GM19324 (cell line): ENCODE measurements around the gene BMF.
"Not testable (repeated sequence)": the region's sequence is repeated elsewhere in the genome, so short reads cannot be mapped to it uniquely, and the experiment has no call there.

ENCODE experiments used
- ATAC-seq: cut with Tn5 transposase; IDR thresholded peaks from one replicate; pipeline ENCODE4 v1.9.1; 2021; ENCODE audit warnings: mild to moderate bottlenecking, moderate library complexity; ENCODE audit not compliant: unreplicated experiment, low FRiP score

BMF gene, protein sequence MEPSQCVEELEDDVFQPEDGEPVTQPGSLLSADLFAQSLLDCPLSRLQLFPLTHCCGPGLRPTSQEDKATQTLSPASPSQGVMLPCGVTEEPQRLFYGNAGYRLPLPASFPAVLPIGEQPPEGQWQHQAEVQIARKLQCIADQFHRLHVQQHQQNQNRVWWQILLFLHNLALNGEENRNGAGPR

DNA sequence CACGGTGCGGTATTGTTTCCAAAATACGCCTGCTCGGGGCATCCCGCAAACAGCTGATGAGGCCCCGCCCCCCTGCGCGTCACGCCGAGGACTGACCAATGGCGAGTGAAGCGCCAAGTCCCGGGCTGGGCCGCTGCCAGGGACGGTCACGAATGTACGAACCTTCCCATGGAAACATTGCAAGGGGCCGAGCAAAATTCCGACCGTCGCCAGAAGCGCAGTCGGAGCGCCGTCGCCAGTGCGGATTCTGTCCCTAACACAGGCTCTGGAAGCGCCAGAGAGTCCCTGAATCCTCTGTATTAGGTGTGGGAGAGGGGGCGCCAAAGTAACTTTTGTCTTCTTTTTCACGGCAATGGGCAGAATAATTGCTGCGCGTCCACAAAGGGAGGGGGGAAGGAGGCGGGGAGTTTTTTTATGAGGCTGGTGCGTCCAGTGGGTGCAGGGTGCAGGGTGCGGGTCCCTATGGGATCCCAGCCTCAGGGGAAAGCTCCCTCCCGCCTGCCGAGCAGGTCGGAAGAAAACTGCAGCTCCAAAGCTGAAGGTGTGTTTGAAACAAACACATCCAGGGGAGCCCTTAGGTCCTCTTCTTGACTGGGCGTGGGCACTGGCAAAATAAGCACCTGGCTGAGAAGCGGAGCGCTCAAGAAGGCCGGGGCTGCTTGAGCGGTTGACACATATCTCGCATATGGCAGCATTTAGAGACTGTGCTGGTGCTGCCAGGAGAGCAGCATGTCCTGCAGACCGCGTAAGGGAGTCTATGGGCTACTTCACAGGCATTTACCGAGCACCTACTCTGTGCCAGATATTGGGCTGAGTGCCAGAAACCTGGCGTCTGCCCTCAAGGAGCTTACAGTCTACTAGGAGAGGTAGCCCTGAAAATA lies at the start of gene BMF:
BMF (minus strand) TSS at position 25 of the 881 bp plus-strand sequence. CDS start 2,793 bp downstream, outside the sequence.
- peak; percentile 72 for ATAC-seq

DNA sequence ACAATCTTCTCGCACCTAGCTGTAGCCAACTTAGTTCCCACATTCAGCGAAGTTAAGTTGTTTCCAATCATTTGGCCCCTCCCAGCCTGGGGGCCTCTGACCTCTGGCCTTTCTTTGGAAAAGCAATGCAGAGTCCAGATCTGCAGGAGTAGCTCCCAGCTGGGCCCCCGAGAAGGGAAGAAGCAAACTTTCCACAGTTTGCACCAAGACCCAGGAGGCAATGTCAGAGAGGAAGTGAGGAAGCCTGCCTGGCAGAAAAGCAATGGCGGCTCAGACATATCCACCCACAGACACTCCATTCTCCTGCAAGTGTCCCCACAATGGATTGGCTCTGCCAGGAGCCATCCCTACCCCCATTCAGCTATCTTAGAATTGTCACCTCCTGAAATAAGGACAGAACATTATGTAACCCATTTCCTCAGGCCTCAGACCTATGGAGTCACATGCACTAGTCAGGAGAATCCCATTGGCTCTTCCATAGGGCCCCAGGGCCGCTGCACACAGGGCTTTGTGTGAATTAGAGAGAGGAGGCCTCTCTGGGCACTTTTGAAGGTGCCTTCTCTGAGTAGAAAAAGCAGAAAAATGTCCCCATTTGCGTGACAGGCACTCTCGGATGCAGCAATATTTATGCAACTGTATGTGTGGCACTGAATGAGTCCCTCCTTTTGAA lies 49.2 kb upstream of the BMF start:
- ATAC-seq: no peak

DNA sequence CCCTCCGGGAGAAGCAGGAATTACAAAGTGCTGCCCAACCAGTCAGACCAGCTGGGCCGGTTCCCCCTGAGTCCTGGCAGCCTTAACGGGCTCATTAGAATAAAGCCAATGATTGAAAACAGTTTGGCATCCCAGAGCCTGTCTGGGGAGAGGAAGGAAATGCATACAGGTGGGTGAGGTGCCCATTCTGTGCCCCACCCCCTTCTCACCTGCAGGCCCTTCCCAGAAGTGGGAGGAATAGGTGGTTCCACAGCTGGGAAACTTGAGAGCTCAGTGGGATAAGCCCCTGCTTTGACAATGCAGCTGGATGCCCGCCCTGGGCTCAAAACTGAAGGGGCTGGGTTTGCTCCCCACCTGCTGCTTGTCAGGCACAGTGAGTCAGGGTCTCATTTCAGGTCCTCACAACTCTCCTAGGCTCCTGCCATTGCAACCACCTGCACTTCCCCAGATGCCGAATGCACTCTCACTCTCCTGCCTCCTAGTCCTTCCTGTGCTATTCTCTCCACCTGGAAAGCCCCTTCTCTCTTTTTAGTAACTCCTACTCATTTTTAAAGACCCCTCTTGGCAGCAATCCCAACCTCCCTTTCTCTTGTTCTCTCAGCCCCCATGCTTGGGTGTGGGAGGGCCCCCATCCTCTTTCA lies 46.7 kb upstream of the BMF start:
- ATAC-seq: no peak

DNA sequence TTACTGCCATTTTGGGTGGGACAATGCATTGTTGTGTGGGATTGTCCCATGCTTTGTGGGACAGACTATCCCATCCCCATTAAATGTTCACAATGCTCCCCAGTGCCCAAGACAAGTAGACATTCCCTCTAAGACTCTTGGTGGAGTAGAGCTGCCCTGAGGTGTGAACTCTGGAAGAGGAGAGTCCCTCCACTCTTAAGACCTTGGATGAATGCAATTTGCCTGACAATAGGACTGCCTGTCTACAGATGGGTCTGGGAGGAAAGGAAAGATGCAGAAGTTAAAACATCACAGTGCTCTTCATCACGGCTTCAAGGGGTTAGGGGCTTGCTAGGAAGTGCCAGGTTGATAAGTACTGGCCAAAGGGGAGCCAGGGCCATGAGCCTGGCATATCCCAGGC lies 46.1 kb upstream of the BMF start:
- ATAC-seq: not testable (repeated sequence)

DNA sequence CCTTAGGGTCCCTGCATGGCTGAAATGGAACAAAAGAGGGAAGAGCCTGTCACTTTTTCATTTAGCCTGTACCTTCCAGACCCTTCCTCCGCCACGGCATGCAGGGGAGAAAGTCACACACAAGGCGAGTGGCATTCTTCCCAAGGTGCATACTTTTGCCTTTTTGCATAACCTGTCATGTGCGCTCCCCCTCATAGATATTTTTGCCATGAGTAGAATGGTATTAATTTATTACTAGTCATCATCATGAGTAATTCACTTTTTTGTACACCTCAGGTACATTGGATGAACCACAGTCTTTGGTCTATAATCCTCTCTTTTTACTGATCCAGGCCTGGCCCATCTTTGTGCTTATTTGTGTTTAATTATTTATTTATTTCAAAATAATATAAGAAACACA lies 43.3 kb upstream of the BMF start:
- no peak for ATAC-seq

DNA sequence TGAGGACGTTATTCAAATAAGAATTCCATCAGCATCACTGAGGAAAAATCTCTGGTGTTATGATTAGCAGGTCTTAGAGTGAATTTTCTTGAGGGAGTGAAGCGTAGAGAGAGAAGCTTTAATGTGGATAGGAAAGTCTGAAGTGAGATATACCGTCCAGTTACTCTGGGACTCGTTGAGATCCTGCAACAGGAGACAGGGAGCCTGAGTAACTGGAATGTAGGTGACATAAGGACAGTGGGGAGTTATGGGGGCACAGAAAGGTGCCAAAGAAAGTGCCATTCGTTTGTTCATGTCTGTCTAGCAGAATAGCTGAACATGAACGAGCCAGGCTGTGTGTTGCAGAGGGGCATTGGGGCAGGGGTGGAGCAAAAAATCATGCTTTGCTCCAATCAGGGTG lies 42.8 kb upstream of the BMF start:
- ATAC-seq: no peak

DNA sequence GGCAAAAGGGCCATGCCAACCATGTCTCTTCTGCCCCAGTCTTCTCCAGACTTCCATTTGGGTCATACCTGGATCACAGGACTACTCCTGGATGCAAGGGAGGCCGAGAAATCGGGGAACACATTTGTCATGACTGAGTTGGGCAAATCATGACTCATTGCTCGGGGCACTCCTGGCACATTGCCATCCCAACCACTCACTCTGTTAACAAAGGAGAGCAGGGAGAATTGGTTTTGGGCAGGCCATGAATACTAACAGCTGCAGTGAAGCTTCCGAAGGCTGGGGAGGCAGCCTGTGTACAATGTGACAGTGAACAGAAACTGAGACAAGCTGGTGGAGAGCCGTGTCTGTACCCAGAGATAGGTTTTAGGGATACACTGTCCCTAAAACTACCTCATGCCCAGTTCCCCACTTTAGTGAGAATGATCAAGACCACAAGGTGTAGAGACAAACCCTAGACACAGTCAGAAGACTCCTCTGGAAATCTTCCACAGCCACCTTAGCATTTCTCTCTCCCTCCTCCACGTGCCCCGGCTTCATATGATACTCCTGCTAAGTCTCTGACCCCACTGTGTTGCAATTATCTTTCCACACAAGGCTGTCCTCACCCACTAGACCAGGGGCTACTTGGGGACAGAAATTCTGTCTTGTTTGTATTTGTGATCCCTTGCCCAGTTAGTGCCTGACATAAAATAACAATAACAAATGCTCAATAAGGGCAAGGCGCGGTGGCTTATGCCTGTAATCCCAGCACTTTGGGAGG lies 41.7 kb upstream of the BMF start:
- no peak for ATAC-seq

DNA sequence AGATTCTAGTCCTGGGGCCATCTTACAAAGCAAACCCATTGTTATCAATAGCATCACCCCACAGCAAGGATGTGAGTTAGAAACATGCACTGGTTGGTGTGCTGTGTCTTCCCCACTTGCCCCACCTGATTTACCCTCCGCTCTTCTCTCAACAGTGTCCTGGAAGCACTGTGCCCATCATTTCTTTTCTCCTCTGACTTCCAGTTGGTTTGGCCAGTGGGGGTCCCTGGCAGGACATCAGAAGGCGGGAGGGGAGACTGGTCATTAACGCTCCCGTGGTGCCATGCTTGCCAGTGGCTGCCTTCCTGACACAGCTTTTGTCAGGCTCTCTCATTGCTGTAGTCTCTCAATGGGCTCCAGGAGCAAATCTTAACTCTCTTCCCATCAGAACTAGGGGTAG lies 40.7 kb upstream of the BMF start:
- no peak for ATAC-seq

DNA sequence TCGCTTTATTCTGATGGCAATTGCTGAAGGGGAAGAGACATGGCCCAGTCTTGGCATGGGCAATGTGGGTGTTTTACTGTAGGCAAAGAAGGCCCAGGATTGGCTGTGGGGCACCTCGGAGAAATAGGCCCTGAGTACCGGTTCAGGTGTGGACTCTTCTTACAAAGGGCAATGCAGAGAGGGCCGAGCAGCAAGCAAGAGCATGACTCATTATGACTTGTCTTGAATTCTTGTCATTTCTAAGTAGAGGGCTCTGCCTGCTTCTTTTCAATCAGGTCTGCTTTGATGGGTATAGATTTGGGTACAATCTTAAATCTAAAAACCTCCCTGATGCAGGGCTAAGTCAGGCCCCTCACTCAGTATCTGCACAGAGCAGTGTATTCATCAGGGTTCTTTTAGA lies 37.4 kb upstream of the BMF start:
- ATAC-seq: no peak

DNA sequence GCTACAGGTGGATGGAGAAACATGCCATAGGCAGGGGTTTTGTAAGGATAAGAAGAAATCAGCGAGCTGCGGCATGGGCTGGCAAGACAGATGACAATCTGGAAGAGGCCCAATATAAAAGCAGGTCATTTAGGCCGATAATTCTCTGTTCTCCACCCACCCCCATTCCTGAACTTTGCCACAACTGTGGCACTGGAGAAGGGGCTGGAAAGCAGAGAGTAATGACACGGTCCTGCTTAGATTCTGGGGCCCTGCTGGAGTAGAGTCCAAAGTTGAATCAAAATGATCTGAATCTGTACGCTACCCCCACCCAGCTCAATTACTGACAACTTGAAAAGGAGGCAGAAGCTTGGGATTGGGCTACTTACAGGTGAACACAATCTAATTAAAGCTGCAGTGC lies 33.7 kb upstream of the BMF start:
- no peak for ATAC-seq

DNA sequence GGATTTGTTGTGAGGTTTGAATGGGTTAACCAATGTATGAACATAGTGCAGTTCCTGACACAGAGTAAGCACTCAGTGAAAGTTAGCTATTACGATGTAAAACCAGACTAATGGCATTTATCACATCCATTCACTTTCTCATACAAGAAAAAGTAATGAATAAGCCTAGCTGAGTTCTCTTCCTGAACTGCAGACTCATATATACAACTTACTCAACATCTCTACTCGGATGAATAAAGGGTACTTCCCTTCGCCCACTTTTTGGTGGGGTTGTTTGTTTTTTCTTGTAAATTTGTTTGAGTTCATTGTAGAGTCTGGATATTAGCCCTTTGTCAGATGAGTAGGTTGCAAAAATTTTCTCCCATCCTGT lies 29.5 kb upstream of the BMF start:
- ATAC-seq: not testable (repeated sequence)

DNA sequence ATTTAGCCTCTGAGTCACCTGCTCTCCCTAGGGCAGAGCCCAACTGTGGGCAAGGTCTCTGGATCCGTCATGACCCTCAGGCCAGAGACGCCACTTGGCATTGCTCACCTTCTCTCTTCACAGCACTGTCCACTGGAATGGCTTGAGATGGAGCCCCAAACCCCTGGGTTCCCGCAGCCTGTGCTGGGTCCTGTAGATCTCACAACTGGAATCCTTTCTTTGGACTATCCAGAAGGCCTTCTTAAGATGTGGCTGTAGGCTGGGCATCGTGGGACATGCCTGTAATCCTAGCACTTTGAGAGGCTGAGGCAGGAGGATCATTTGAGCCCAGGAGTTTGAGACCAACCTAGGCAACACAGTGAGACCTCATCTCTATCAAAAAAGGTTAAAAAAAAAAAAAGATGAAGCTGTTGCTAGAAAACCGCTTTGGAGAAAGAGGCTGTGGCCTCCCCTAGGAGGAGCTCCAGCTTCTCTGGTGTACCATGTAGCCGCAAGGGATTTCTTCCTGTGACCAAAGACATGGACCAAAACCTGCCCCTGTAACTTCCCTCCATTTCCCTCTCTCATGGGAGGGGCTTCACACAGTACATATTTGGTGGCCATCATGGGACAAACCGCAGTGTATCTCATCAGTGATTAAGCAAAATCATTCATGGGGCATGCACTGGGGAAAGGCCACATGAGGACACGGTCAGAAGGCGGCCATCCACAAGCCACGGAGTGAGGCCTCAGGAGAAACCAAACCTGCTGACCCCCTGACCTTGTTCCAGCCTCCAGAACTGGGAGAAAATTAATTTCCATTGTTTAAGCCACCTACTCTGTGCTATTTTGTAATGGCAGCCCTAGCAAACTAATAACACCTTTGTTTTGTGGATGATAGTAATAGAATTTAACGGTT lies 28.9 kb upstream of the BMF start:
- ATAC-seq: no peak

DNA sequence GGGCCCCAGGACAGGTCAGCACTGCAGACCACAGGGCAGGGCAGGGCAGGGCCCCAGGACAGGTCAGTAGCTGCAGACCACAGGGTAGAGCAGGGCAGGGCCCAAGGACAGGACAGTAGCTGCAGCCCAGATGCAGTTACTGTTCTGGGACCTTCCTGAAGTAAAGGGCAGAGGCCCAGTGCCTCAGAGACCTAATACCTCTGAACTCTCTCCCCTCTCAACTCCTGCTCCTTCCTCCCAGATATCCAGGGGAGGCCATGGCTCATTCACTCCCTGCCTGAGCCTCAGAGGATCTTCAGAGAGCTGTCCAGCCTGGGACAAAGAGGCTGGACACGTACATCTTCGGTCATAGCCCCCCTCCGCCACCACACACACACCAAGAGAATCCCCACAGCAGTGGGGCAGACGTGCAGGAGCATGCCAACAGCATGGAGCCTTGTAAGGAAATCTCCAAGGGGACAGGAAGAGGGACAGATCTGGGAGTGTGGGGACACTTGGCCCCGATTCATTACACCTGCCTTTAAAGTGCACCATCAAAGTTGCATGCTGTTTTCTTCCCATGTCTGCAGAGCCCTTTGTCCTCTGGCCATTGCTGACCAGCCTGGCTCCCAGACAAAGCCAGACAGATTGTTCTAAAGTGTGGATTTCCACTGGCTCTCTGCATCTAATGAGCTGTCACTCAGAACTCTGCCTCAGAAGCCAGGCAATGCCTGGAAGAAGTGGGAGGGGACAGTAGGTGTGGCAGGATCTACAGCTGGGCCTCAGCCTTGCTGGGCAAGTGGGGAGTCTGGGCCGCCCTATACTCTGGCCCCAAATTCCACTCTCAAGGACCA lies 28.0 kb upstream of the BMF start:
- ATAC-seq: no peak

DNA sequence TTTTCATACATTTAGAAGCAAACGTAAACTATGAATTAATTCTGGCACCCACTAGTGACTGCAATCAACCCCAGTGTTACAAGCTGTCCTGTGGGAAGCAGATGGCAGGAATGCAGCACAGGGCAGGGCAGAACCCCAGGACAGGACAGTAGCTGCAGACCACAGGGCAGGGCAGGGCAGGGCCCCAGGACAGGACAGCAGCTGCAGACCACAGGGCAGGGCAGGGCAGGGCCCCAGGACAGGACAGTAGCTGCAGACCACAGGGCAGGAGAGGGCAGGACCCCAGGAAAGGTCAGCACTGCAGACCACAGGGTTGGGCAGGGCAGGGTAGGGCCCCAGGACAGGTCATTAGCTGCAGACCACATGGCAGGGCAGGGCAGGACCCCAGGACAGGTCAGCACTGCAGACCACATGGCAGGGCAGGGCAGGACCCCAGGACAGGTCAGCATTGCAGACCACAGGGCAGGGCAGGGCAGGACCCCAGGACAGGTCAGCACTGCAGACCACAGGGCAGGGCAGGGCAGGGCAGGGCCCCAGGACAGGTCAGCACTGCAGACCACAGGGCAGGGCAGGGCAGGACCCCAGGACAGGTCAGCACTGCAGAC lies 27.3 kb upstream of the BMF start:
- not testable (repeated sequence) for ATAC-seq

DNA sequence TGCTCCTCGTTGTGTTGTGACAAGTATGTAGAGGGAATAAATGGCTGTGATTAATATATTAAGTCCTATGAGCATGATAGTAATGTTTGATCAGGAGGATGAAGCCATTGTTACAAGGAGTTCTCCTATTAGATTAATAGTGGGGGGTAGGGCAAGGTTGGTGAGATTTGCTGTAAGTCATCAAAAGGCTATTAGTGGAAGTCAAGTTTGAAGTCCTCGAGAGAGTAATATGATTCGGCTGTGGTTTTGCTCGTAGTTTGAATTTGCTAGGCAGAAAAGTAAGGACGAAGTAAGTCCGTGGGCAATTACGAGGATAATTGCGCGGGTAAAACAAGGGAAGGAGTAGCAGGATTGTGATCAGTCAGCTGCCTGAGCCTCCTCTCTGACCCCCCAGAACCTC lies 26.2 kb upstream of the BMF start:
- ATAC-seq: no peak

DNA sequence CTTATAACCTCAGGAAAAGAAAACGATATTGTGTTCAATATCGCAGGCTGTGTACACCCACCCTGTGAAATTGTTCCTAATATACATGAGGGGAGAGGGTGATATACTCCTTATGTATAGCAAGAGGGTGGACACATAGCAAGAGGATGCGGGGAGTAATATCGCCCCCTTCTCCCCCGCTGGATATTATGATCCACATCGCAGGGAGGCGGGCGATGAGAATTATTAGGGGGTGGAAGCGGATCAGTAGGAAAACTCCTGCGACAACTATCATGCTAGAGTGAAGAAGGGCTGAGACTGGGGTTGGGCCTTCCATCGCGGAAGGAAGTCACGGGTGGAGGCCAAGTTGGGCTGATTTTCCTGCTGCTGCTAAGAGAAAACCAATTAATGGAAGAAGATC lies 24.9 kb upstream of the BMF start:
- ATAC-seq: no peak

DNA sequence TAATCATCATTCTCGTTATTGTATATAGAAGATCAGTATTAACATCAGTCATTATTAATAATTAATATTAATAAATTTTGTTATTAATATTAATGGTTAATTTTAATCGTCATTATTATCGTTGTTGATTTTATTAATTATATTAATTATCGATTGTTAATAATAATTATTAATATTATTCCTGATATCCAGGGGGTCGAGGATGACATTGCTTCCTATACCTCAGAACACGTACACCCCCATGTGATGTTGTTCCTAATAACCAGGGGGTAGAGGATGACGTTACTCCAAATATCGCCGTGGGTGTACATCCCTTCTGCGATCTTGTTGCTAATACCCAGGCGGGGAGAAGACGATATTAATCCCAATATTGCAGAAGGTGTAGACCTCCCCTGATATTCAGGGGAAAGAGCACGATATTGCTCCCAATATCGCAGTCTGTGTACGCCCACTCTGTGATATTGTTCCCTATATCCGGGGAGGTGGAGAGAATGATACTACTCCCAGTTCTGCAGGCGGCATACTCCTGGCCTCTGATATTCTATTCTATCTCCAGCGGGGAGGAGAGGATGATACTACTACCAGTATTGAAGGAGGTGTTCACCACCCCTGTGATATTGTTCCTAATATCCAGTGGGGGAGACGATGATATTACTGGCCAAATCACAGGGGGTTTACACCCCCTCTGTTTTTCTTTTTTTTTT lies 22.3 kb upstream of the BMF start:
- ATAC-seq: no peak

DNA sequence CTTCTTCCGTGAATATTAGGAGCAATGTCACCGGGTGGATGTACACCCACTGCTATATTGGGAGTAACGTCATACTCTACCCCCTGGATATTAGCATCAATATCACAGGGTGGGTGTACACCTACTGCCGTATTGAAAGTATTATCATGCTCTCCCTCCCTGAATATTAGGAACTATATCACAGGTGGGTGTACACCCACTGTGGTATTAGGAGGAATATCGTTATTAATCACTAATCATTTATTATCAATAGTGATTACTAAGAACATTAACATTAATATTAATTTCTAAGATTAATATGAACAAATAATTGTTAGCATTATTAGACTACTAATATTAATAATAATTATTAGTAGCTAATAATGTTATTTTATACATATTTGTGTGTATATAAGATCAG lies 21.4 kb upstream of the BMF start:
- ATAC-seq: no peak
